C4-2B (cell line): ENCODE measurements around the gene NEK8.
"Not testable (repeated sequence)": the region's sequence is repeated elsewhere in the genome, so short reads cannot be mapped to it uniquely, and the experiment has no call there.

Experiments used
- CTCF ChIP-seq: fragments of 450-650 bp; conservative IDR thresholded peaks from 2 replicates; pipeline ENCODE4 v1.5.1; 2017; ENCODE audit warnings: mild to moderate bottlenecking
- ZFX ChIP-seq: fragments of 450-650 bp; IDR thresholded peaks from 2 replicates; pipeline ENCODE4 v1.6.1; 2017

GRCh38 chr17:28723836-28724499 lies 4.6 kb upstream of the NEK8 start:
- not testable (repeated sequence) for TF ChIP-seq CTCF, ZFX
